HCT116 (cell line): ENCODE results near the gene PPIG. TPM values are rescaled to one million over a fixed set of nuclear protein-coding genes. Genes with fewer than 3 reads are reported as not detected.

Experiments
- ATAC-seq: fragments of 200-7000 bp; cut with Tn5 transposase; 2 replicates; pipeline ENCODE4 v1.9.1; 2020; ENCODE audit warnings: mild to moderate bottlenecking, moderate library complexity
- BruUV-seq: library from RNA; stranded (reverse); fragments of 400-500 nt; replicated peaks from 2 replicates; lab custom pipeline; 2021; lab: Mats Ljungman, UMichigan
- CTCF ChIA-PET: fragments of 300-600 bp; sonication (Branson Sonifier 250); formaldehyde crosslinking; loops from one replicate; lab custom pipeline; 2021; ENCODE audit warnings: antibody characterized with exemption; lab: Charles Lee
- POLR2A ChIA-PET: fragments of 300-600, 350-600 bp; sonication (Branson Sonifier 250); formaldehyde crosslinking; loops from one replicate; lab custom pipeline; 2021; ENCODE audit warnings: antibody characterized with exemption; lab: Charles Lee
- RAD21 ChIA-PET, 2 experiments: fragments of 300-600 bp; sonication (Branson Sonifier 250); formaldehyde crosslinking; loops; one replicate each; lab custom pipeline; 2023; ENCODE audit warnings: low total read pairs in 2 of 2; ENCODE audit not compliant: uncharacterized antibody in 2 of 2, unreplicated experiment in 2 of 2, low non-redundant PET in 1 of 2; lab: Charles Lee
- DNase-seq: peaks from one replicate; pipeline ENCODE4 v3.0.0-alpha.2; 2010; ENCODE audit warnings: low read depth, low spot score
- H2AFZ ChIP-seq: fragments of 200-600 bp; shearing (Covaris generic), sonication (generic); 2 replicates; pipeline ENCODE4 v1.6.1; 2017; ENCODE audit warnings: low read depth, mixed run types, mixed read lengths, antibody characterized with exemption, low read length; ENCODE audit not compliant: poor library complexity, severe bottlenecking
- H3K27ac ChIP-seq: 2 replicates; pipeline ENCODE4 v1.5.1; 2012; ENCODE audit warnings: low read depth, low read length
- H3K27me3 ChIP-seq: fragments of 200-600 bp; sonication (generic); 2 replicates; pipeline ENCODE4 v1.6.1; 2016; ENCODE audit warnings: mixed run types, low read length, mixed read lengths; ENCODE audit not compliant: insufficient read depth
- H3K36me3 ChIP-seq, 2 experiments: fragments of 200-500 bp in 1 of 2; fragments of 200-600 bp in 1 of 2; sonication (Bioruptor generic) in 1 of 2; sonication (generic) in 1 of 2; 2 replicates each; pipeline versions ENCODE4 v1.5.1 to v1.6.1; 2014 to 2016; ENCODE audit warnings: low read length in 2 of 2, inconsistent platforms in 1 of 2, mixed read lengths in 1 of 2, mixed run types in 1 of 2; ENCODE audit not compliant: insufficient read depth in 2 of 2, control insufficient read depth in 1 of 2
- H3K4me1 ChIP-seq, 2 experiments: fragments of 200-600 bp in 1 of 2; sonication (generic) in 1 of 2; 2 replicates each; pipeline versions ENCODE4 v1.5.1 to v1.6.1; 2012 to 2017; ENCODE audit warnings: low read length in 2 of 2, inconsistent platforms in 1 of 2, mild to moderate bottlenecking in 1 of 2, mixed read lengths in 1 of 2, mixed run types in 1 of 2, moderate library complexity in 1 of 2; ENCODE audit not compliant: insufficient read depth in 2 of 2, control insufficient read depth in 1 of 2
- H3K4me2 ChIP-seq: fragments of 200-600 bp; sonication (generic); 2 replicates; pipeline ENCODE4 v1.6.1; 2017; ENCODE audit warnings: mixed run types, low read length, mixed read lengths
- H3K4me3 ChIP-seq, 2 experiments: fragments of 200-600 bp in 1 of 2; sonication (generic) in 1 of 2; replicated peaks in 1 of 2; 2 replicates each; pipeline ENCODE4 v1.5.1; 2011 to 2016; ENCODE audit warnings: low read length in 2 of 2, control low read depth in 1 of 2, low read depth in 1 of 2, mild to moderate bottlenecking in 1 of 2, mixed read lengths in 1 of 2, mixed run types in 1 of 2
- H3K79me2 ChIP-seq: fragments of 200-600 bp; sonication (generic); 2 replicates; pipeline ENCODE4 v1.6.1; 2017; ENCODE audit warnings: mild to moderate bottlenecking, mixed run types, low read length, moderate library complexity, mixed read lengths; ENCODE audit not compliant: insufficient read depth
- H3K9ac ChIP-seq: fragments of 200-600 bp; sonication (generic); 2 replicates; pipeline ENCODE4 v1.6.1; 2016; ENCODE audit warnings: low read length, mixed read lengths
- H3K9me2 ChIP-seq: fragments of 200-600 bp; sonication (generic), shearing (Covaris generic); 2 replicates; pipeline ENCODE4 v1.6.1; 2017; ENCODE audit warnings: mixed run types, mild to moderate bottlenecking, moderate library complexity; ENCODE audit not compliant: insufficient read depth
- H3K9me3 ChIP-seq, 2 experiments: fragments of 200-500 bp in 1 of 2; fragments of 200-600 bp in 1 of 2; sonication (Bioruptor generic) in 1 of 2; sonication (generic) in 1 of 2; 2 replicates each; pipeline ENCODE4 v1.6.1; 2014 to 2017; ENCODE audit warnings: low read length in 2 of 2, mixed read lengths in 2 of 2, inconsistent platforms in 1 of 2, low read depth in 1 of 2, mild to moderate bottlenecking in 1 of 2, mixed run types in 1 of 2, moderate library complexity in 1 of 2; ENCODE audit not compliant: control insufficient read depth in 1 of 2, insufficient read depth in 1 of 2
- H4K20me1 ChIP-seq: fragments of 200-600 bp; sonication (generic), shearing (Covaris generic); 2 replicates; pipeline ENCODE4 v1.6.1; 2017; ENCODE audit warnings: mixed run types, mild to moderate bottlenecking, moderate library complexity; ENCODE audit not compliant: insufficient read depth
- CBX3 ChIP-seq: IDR thresholded peaks from 2 replicates; pipeline ENCODE4 v1.6.1; 2012; ENCODE audit warnings: low read depth
- EGR1 ChIP-seq: IDR thresholded peaks from 2 replicates; pipeline ENCODE4 v1.6.1; 2012; ENCODE audit warnings: low read depth
- ELF1 ChIP-seq: IDR thresholded peaks from 2 replicates; pipeline ENCODE4 v1.6.1; 2012; ENCODE audit warnings: low read depth, borderline replicate concordance
- EZH2 ChIP-seq: fragments of 200-600 bp; sonication (generic); IDR thresholded peaks from 2 replicates; pipeline ENCODE4 v1.6.1; 2017; ENCODE audit warnings: antibody characterized with exemption, mixed run types
- EZH2phosphoT487 ChIP-seq: fragments of 200-600 bp; IDR thresholded peaks from 2 replicates; pipeline ENCODE4 v1.6.1; 2018; ENCODE audit warnings: antibody characterized with exemption, borderline replicate concordance
- FOSL1 ChIP-seq: IDR thresholded peaks from 2 replicates; pipeline ENCODE4 v1.6.1; 2012; ENCODE audit warnings: low read depth
- JUND ChIP-seq: IDR thresholded peaks from 2 replicates; pipeline ENCODE4 v1.6.1; 2012
- POLR2AphosphoS5 ChIP-seq: IDR thresholded peaks from 2 replicates; pipeline ENCODE4 v1.6.1; 2011; ENCODE audit warnings: mild to moderate bottlenecking, low read depth, low read length, moderate library complexity
- RAD21 ChIP-seq: IDR thresholded peaks from 2 replicates; pipeline ENCODE4 v1.6.1; 2012; ENCODE audit warnings: low read depth, mild to moderate bottlenecking
- SIN3A ChIP-seq: IDR thresholded peaks from 2 replicates; pipeline ENCODE4 v1.6.1; 2012; ENCODE audit warnings: low read depth
- SRF ChIP-seq: IDR thresholded peaks from 2 replicates; pipeline ENCODE4 v1.6.1; 2012; ENCODE audit warnings: low read depth
- TCF7L2 ChIP-seq: IDR thresholded peaks from 2 replicates; pipeline ENCODE4 v1.7.0; 2011; ENCODE audit warnings: borderline replicate concordance, inconsistent platforms; ENCODE audit not compliant: insufficient read depth, insufficient read length; ENCODE audit errors: extremely low read depth
- YY1 ChIP-seq: IDR thresholded peaks from 2 replicates; pipeline ENCODE4 v1.6.1; 2011; ENCODE audit warnings: low read length, low read depth, moderate library complexity, mild to moderate bottlenecking; ENCODE audit not compliant: insufficient replicate concordance; ENCODE audit errors: extremely low read depth
- ZFX ChIP-seq: fragments of 450-650 bp; IDR thresholded peaks from 2 replicates; pipeline ENCODE4 v1.6.1; 2017
- intact Hi-C: fragments of 100-400 bp; cut with micrococcal nuclease; formaldehyde crosslinking; loops from 2 replicates; pipeline ENCODE4 v1.10.0; 2022
- total RNA-seq: library from RNA; stranded (reverse); gene quantifications from one replicate; pipeline ENCODE4 v1.2.1, GENCODE V29; 2021; ENCODE audit not compliant: unreplicated experiment
- TF ChIP-seq, protein P1 (sequence below): IDR thresholded peaks from 2 replicates; pipeline ENCODE4 v1.6.1; 2012
- TF ChIP-seq, protein P2 (sequence below), 3 experiments: fragments of 200-600 bp in 1 of 3; sonication (generic) in 1 of 3; IDR thresholded peaks in 2 of 3; conservative IDR thresholded peaks in 1 of 3; 2 replicates each; pipeline ENCODE4 v1.5.1; 2012 to 2017; ENCODE audit warnings: low read depth in 2 of 3, low read length in 2 of 3, antibody characterized with exemption in 1 of 3, borderline replicate concordance in 1 of 3, control low read depth in 1 of 3, mild to moderate bottlenecking in 1 of 3, mixed read lengths in 1 of 3, mixed run types in 1 of 3, moderate library complexity in 1 of 3; ENCODE audit not compliant: insufficient read depth in 1 of 3
- TF ChIP-seq, protein P3 (sequence below): IDR thresholded peaks from 2 replicates; pipeline ENCODE4 v1.6.1; 2011; ENCODE audit warnings: mild to moderate bottlenecking, low read length, moderate library complexity; ENCODE audit not compliant: insufficient replicate concordance; ENCODE audit errors: extremely low read depth

PPIG gene
- total RNA-seq, 1 experiment from 2014 or later: 55.3 TPM

DNA sequence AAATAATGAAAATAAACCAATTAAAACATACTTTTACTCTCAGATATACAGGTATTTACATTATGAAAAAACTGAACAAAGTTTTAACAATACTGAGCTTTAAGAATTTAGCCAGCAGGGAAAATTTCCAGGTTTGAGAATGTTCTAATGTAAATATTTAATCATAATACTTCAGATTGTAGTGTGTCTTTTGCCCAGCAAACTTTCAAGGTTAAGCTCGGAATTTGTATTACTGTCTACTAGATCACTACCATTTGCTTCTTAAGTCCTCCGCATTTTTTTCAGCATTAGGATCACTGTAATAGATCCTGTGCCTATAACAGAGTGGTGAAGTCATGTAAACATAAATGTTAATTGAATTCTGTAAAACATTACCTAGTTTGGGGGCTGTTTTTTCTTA is 57.3 kb downstream of the PPIG start:
- Histone ChIP-seq H4K20me1 (no peaks in the 10 kb centered on the region), H3K4me3 (no peak overlapping the region), H3K9me2 (no peaks in the 10 kb centered on the region), H2AFZ (no peak overlapping the region), H3K4me1 (no peaks in the 10 kb centered on the region), H3K79me2 (0 out of 2 replicates have a peak, but pooled peaks cover 7% of the 10 kb centered on the region), H3K27me3 (no peaks in the 10 kb centered on the region), H3K9ac (no peak overlapping the region), H3K4me2 (no peak overlapping the region), H3K36me3 (peaks cover 13 to 14% of the 10 kb centered on the region in 2 experiments; a peak in 3 of 4 replicates)
- intact Hi-C loops: no loop called here
- ChIA-PET CTCF (no interaction called here), RAD21 (interaction anchor here in 1 of 2 experiments (0.6 kb wide), 1 partner anchor 189 kb away, joined by 3 read pairs; no protein-coding TSS in a partner anchor)
- ATAC-seq: no peak
- BruUV-seq: no TSS peak
- TF ChIP-seq ELF1: no peak
- TF ChIP-seq TCF7L2: no peak
- TF ChIP-seq SIN3A: no peak
- TF ChIP-seq YY1: no peak
- TF ChIP-seq JUND: no peak
- no peak for TF ChIP-seq POLR2AphosphoS5
- TF ChIP-seq, protein P1, sequence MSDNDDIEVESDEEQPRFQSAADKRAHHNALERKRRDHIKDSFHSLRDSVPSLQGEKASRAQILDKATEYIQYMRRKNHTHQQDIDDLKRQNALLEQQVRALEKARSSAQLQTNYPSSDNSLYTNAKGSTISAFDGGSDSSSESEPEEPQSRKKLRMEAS: no peak
- TF ChIP-seq, protein P2, sequence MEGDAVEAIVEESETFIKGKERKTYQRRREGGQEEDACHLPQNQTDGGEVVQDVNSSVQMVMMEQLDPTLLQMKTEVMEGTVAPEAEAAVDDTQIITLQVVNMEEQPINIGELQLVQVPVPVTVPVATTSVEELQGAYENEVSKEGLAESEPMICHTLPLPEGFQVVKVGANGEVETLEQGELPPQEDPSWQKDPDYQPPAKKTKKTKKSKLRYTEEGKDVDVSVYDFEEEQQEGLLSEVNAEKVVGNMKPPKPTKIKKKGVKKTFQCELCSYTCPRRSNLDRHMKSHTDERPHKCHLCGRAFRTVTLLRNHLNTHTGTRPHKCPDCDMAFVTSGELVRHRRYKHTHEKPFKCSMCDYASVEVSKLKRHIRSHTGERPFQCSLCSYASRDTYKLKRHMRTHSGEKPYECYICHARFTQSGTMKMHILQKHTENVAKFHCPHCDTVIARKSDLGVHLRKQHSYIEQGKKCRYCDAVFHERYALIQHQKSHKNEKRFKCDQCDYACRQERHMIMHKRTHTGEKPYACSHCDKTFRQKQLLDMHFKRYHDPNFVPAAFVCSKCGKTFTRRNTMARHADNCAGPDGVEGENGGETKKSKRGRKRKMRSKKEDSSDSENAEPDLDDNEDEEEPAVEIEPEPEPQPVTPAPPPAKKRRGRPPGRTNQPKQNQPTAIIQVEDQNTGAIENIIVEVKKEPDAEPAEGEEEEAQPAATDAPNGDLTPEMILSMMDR (IDR thresholded peaks at IDR 0.05 in 2 of 3, conservative IDR thresholded peaks at IDR 0.05 in 1 of 3; ENCODE audit: borderline replicate concordance in 1 of 3, insufficient read depth in 1 of 3, low read depth in 2 of 3, low read length in 2 of 3): no peak
- TF ChIP-seq FOSL1: no peak
- no peak for TF ChIP-seq CBX3
- TF ChIP-seq EGR1: no peak
- TF ChIP-seq EZH2: no peak
- no peak for TF ChIP-seq ZFX
- TF ChIP-seq SRF: no peak
- TF ChIP-seq RAD21: no peak
- TF ChIP-seq, protein P3, sequence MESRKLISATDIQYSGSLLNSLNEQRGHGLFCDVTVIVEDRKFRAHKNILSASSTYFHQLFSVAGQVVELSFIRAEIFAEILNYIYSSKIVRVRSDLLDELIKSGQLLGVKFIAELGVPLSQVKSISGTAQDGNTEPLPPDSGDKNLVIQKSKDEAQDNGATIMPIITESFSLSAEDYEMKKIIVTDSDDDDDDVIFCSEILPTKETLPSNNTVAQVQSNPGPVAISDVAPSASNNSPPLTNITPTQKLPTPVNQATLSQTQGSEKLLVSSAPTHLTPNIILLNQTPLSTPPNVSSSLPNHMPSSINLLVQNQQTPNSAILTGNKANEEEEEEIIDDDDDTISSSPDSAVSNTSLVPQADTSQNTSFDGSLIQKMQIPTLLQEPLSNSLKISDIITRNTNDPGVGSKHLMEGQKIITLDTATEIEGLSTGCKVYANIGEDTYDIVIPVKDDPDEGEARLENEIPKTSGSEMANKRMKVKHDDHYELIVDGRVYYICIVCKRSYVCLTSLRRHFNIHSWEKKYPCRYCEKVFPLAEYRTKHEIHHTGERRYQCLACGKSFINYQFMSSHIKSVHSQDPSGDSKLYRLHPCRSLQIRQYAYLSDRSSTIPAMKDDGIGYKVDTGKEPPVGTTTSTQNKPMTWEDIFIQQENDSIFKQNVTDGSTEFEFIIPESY: no peak
- no peak for TF ChIP-seq EZH2phosphoT487
- TF ChIP-seq, all 23 proteins: peak for 0
- no peak overlapping the region for H3K27ac ChIP-seq
- POLR2A ChIA-PET: interaction anchor here (1.2 kb wide), 1 partner anchor 11 kb away, joined by 3 read pairs; no protein-coding TSS in a partner anchor
- H3K9me3 ChIP-seq: no peaks in the 10 kb centered on the region
- no peak for DNase-seq
